ENCODE data around the gene FAM47E. TPM values are rescaled to one million over a fixed set of nuclear protein-coding genes. Genes with fewer than 3 reads are reported as not detected.
A peak's percentile ranks its signal among the peaks of the same experiment; 100 is the strongest.

Gene FAM47E
- total RNA-seq, 1 donor from 2014 or later = 0.26 TPM

- peak; percentile 52 for DNase-seq (ENCODE audit: low read depth)
- H3K36me3 ChIP-seq (ENCODE audit: control insufficient read depth, insufficient read depth, low read length) = no peaks in the 10 kb centered on the region
- H3K4me3 ChIP-seq (ENCODE audit: low read depth, low read length) = no peak overlapping the region
- no peak for FAIRE-seq
- no peaks in the 10 kb centered on the region for H3K27me3 ChIP-seq (ENCODE audit: control insufficient read depth, insufficient read depth, low read length)
- no peak for TF ChIP-seq CTCF (IDR thresholded peaks at IDR 0.05; ENCODE audit: insufficient read depth, low read length, severe bottlenecking)
Observed at GRCh38 chr4:76216975-76217814, 34.3 kb upstream of the FAM47E start.

GRCh38 chr4:76219299-76220055 is 32.0 kb upstream of the FAM47E start:
- Histone ChIP-seq H3K4me3 (ENCODE audit: low read depth, low read length) (no peak overlapping the region), H3K27me3 (ENCODE audit: control insufficient read depth, insufficient read depth, low read length) (no peaks in the 10 kb centered on the region), H3K36me3 (ENCODE audit: control insufficient read depth, insufficient read depth, low read length) (no peaks in the 10 kb centered on the region)
- TF ChIP-seq CTCF (IDR thresholded peaks at IDR 0.05; ENCODE audit: insufficient read depth, low read length, severe bottlenecking) = no peak
- DNase-seq (ENCODE audit: low read depth) (peak; percentile 85), FAIRE-seq (no peak)

GRCh38 chr4:76224171-76224570 is 27.4 kb upstream of the FAM47E start:
- Histone ChIP-seq H3K4me3 (ENCODE audit: low read depth, low read length) (no peak overlapping the region), H3K36me3 (ENCODE audit: control insufficient read depth, insufficient read depth, low read length) (no peaks in the 10 kb centered on the region), H3K27me3 (ENCODE audit: control insufficient read depth, insufficient read depth, low read length) (no peaks in the 10 kb centered on the region)
- DNase-seq (ENCODE audit: low read depth) = no peak
- no peak for TF ChIP-seq CTCF (IDR thresholded peaks at IDR 0.05; ENCODE audit: insufficient read depth, low read length, severe bottlenecking)
- FAIRE-seq = no peak

- H3K27me3 ChIP-seq (ENCODE audit: control insufficient read depth, insufficient read depth, low read length) = no peaks in the 10 kb centered on the region
- TF ChIP-seq CTCF (IDR thresholded peaks at IDR 0.05; ENCODE audit: insufficient read depth, low read length, severe bottlenecking) = no peak
- FAIRE-seq (no peak), DNase-seq (ENCODE audit: low read depth) (no peak)
- no peak overlapping the region for H3K4me3 ChIP-seq (ENCODE audit: low read depth, low read length)
- no peaks in the 10 kb centered on the region for H3K36me3 ChIP-seq (ENCODE audit: control insufficient read depth, insufficient read depth, low read length)
Observed at GRCh38 chr4:76226418-76226817, 25.1 kb upstream of the FAM47E start.

- no peak overlapping the region for H3K4me3 ChIP-seq (ENCODE audit: low read depth, low read length)
- TF ChIP-seq CTCF (IDR thresholded peaks at IDR 0.05; ENCODE audit: insufficient read depth, low read length, severe bottlenecking) = no peak
- no peaks in the 10 kb centered on the region for H3K36me3 ChIP-seq (ENCODE audit: control insufficient read depth, insufficient read depth, low read length)
- FAIRE-seq (no peak), DNase-seq (ENCODE audit: low read depth) (no peak)
- H3K27me3 ChIP-seq (ENCODE audit: control insufficient read depth, insufficient read depth, low read length) = no peaks in the 10 kb centered on the region
Observed at GRCh38 chr4:76232681-76233080, 18.8 kb upstream of the FAM47E start.
